ENCODE measurements around the gene KDM3B.

The KDM3B gene

DNA sequence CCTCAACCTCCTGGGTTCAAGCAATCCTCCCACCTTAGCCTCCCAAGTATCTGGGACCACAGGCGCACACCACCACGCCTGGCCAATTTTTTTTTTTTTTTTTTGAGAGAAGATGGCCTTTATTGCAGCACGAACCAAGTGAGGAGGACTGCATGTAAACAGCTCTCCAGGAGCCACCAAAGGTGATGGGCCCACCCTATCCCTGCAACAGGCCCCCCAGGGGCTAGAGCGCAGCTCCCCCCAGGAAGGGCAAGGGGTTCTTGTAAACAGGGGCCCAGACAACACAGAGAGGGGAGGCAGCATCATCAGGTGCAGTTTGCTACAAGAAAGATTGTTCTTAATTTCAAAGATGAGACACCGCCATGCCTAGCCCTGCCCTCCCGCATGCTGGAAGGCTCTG lies 100.2 kb downstream of the KDM3B start:
- DNase-seq (ENCODE audit: low read depth): no peak

DNA sequence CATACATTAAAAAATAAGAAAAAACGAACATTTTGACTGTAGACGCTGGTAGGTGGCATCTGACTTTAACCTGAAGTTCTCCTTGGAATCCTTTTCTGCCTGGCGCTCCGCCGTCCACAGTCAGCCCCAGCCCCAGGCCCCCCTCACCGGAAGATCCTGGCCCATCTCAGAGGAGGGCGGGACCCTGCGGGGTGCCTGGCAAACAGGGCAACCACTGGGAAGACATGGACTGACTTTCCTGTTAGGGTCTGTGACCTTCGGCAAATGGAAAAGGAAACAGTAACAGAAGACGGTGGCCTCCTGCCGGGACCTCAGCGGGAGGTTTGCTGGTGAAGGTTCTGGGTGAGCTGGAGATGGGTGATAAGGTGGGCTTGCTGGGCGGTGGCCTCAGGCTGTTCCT lies 101.1 kb downstream of the KDM3B start:
- no peak for DNase-seq (ENCODE audit: low read depth)

DNA sequence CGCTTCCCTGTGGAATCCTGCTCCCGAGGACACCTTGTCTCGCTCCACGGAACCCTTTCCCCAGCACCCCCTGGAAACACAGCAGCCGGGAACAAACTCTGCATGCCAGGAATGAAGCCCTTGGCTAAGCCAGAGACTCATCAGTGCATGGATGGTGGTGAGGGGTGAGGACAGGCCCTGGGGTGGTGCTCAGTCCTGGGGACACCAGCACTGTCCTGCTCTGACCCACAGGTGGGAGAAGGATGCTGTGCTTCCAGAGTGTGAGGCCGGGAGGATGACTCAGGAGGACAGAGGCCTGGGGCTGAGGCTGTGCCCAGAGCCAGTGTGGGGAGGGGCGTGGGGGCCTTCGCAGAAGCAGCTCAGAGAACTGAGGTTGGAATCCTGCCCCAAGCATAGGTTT lies 101.6 kb downstream of the KDM3B start:
- DNase-seq (ENCODE audit: low read depth): no peak

DNA sequence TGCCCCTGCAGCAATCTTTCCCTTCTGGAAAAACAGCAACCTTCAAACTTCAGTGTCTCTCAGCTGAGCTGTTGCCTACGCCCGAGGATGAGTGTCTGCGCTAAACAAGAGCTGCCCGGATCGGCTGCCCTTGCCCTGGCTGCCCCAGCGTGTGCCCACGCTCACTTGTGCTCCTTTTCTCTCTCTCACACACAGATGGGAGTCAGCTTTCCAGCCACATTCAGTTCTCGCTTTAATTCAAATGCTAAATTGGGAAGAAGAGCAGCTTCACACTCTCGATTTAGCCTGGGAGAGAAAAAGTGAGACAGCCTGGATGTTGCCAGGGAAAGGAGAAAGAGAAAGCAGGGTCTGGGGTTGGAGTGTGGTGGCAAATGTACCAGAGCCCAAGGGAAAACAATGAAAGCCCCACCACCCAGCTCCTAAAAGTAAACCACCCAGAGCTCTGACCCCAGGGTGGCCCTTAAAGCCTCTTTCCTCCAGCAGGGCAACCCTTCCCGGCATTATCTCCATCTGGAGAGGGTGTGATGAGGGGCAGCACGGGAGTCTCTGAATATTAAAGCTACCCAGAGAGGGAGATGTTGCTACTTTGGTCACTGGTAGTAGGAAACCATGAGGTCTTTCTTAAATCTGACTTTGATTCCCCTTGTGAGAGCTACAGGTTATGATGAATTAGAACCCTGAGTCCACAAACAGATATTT lies 102.9 kb downstream of the KDM3B start:
- no peak for DNase-seq (ENCODE audit: low read depth)

DNA sequence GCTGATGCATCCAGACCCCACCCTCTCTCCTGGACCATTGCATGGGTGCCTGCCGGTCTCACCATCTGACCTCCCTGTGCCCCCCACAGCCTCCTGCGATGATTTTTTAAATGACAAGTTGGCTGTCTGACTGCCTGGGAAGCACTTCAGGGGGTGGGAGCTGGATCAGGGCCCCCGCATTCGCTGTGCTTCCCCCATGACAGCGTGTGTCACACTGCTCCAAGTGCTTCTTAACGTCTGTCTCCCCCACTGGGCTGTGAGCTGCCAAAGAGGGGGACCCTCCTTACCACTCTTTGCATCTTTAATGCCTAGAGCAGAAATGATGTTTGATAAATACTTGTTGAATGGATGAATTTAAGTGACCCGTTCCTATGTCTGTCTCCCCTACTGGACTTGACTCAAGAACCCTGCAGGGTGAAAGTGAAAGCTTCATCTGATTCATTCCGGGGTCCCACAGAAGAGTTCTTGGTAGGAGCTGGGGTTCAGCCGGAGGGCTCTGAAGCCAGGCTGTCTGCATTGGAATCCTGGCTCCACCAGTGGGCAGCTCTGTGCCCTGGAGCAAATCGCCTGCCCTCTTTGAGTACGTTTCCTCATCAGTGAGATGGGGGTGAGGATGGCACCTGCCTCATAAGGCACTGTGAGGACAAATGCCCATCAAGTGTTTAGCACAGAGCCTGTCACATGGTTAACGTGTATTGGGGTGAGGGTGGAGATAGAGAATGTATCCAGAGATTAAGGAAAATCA lies 105.2 kb downstream of the KDM3B start:
- no peak for DNase-seq (ENCODE audit: low read depth)

DNA sequence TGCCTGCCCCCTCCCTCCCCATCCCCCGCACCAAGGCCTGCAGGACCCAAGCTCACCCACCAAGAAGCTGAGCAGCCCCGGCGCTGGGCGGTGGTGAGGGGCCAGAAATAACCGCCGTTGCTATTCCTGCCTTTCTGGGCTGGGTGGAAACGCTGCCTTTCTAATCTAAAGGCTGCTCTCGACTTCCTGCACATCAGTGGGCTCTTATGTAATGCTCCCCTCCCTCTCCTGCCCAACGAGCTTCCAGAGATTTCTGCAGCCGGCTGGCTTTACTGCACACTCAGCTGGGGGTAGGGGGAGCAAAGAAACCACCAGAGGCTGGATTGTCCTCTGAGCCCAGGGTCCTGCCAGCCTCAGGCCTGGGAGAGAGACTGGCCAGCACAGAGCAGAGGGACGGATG lies 105.9 kb downstream of the KDM3B start:
- no peak for DNase-seq (ENCODE audit: low read depth)

DNA sequence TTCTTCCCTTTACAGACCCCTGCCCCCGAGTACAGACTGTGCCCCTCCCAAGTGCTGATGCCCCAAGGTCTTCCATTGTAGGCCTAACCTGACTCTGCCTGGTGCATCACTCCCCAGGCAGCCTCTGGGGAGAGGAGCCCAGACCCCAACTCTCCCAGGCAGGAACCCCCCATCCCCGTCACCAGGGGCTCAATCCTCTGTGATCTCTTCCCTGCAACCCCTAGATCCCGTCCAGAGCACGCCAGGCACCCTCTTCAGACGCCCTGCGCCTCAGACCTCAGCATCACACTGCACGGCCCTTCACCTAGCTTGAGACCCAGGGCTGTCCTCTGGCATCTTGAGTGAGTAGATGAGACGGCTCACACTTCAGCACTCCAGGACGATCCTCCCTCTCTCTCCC lies 106.4 kb downstream of the KDM3B start:
- no peak for DNase-seq (ENCODE audit: low read depth)

DNA sequence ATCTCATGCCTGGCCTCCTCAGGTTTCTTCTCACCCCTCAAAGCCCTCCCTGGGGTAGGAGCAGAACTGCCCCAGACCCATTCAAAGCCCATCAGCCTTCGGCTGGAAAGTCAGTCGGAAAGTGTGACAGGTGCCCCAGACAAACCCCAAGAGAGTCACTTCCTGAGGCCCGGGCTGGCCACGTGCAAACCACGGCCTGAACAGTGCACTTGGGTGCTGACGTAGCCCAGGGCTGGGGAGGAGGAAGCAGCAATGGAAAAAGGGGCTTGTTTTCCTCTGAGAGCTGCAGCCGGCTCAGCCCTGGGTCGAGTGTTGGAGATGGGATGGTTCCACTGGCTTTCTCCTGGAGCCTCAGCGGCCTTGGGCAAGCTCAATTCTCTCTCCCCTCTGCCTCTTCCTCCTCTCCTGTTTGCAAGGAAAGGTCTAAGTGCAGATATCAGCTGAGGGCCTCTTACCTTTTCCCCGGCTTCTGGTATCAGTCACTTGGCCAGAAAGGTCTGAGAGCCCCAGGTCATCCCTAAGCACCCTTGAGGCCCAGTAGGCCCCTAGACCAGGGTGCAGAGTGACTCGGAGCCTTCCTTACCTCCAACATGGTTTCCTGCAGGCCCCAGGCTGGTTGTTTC lies 106.9 kb downstream of the KDM3B start:
- DNase-seq (ENCODE audit: low read depth): peak; percentile 72

DNA sequence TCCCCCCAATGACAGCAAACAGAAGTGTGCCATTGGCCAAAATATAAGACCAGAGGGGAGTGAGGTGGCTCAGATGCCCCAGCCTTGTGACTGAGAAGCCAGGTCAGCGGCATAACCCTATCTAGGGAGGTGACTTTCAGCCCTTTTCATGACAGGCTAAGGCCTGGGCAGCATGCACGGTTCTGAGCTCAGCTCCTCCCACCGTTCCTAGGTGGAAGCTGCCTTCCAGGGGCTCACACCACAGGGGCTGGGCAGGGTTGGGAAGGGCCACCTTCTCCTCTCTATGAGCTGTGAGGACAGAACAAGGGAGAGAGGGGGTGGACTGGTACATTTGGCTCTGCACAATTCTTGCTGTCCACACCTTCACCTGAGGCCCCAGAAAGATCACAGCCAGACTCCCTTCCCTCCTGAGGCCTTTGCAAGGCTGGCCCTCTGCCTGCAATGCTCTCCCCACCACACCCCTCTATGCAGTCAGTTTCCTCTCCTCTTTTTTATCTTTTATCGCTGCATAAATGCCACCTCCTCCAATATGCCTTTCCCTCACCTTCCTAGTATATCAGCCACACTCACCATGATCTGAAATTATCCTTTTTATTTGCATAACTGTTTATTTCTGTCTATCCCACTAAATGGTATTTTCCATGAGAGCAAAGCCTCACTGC lies 107.7 kb downstream of the KDM3B start:
- DNase-seq (ENCODE audit: low read depth): no peak

DNA sequence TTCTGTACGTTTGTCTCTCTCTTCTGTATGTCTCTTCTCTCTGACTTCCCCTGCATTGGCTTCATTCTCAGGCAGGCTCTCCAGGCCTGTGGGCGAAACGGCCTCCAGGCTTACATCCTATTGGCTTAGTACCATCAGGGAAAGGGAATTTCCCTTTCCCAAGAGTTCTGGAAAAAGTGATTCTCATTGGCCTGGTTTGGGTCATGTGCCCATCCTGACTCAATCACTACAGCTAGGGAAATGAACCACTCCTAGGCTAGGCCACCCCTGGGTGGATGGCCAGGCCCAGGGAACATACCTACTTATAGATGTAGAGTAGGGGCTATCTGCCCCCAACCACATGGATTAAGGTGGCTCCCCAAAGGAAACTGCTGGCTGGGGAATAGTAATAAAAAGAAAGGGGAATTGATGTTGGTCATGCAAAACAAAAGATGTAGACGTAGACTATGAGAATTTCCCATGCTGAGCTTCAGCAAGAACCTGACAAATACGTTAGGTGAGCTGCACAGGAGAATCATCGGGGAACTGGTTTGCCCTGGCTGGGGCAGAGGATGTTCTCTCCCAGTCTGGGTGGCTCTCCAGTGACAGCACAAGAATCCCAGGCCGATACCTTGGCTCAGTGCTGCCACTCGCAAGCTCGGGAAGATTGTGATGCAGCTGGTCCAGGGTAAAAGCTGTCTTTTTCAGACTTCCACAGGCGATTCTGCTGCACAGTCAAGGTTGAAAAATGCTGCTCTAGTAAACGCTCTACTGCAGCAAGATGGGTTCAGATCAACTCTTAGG lies 109.0 kb downstream of the KDM3B start:
- no peak for DNase-seq (ENCODE audit: low read depth)

DNA sequence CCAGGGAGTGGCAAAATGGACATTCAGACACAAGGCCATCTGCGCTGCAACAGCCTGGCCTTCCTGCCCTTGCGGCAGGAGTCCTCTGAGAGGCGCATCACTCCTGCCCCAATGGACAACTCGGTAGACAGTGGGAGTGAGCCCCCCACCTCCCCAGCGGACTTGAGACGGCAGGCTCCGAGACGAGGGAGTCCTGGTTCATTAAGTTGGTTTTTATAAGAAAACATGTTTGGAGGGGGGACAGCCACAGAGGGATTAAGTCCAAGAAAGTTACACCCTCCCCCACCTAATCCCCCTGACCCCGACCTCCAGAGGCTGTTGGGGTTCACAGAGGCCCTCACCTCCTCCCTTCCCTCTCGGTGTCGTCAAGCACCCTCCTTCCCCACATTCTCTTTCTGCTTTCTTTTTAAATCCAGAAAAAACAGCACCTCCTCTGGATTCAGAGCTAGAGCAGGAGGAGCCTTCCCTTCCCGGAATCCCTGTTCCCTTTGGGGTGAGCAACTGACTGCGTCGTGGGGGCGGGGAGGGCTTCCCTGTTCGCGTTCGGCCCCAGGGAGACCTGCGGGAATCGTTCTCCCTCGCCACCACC lies 111.0 kb downstream of the KDM3B start:
- DNase-seq (ENCODE audit: low read depth): no peak

DNA sequence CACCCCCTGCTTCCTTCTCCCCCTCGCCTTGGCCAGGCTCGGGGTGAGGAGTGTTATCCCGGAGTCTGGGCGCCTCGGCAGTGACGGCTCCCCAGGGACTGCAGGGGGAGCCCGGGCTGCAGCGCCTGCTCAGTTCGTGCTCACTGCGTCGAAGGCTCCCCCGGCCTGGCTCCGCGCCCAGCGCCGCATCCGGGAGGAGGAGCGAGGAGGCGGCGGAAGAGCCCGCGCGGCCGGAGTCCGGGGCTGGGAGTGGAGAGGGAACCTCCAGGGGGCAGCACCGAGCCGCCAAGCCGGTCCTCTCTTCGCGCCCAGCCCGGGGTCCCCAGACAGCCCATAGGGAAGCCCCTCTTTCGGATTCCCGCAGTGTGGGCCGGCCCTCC lies 111.5 kb downstream of the KDM3B start:
- DNase-seq (ENCODE audit: low read depth): peak; percentile 76

DNA sequence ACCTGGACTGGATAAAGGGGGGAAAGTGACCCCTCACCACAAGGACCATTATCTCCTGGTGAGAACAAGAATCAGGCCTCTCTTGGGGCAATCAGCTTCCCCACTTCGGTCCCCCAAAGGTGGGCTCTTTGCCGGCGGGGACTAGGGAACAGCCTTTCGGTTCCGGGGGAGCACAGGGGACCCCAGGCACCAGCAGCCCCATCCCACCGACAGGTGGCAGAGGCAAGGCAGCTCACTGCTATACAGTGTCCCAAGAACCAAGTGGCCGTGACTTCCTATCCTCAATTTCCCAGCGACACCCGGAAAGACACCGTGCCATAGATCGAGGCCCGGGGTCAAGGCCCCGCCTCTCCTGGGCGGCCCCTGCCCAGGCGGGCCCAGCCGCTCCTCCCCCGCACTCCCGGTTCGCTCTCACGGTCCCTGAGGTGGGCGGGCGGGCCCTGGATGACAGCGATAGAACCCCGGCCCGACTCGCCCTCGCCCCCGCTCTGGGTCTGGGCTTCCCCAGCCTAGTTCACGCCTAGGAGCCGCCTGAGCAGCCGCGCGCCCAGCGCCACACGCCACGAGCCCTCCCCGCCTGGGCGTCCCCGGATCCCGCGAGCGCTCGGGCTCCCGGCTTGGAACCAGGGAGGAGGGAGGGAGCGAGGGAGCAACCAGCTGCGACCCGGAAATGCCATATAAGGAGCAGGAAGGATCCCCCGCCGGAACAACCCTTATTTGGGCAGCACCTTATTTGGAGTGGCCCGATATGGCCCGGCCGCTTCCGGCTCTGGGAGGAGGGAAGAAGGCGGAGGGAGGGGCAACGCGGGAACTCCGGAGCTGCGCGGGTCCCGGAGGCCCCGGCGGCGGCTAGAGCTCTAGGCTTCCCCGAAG lies 112.1 kb downstream of the KDM3B start:
- peak; percentile 91 for DNase-seq (ENCODE audit: low read depth)

DNA sequence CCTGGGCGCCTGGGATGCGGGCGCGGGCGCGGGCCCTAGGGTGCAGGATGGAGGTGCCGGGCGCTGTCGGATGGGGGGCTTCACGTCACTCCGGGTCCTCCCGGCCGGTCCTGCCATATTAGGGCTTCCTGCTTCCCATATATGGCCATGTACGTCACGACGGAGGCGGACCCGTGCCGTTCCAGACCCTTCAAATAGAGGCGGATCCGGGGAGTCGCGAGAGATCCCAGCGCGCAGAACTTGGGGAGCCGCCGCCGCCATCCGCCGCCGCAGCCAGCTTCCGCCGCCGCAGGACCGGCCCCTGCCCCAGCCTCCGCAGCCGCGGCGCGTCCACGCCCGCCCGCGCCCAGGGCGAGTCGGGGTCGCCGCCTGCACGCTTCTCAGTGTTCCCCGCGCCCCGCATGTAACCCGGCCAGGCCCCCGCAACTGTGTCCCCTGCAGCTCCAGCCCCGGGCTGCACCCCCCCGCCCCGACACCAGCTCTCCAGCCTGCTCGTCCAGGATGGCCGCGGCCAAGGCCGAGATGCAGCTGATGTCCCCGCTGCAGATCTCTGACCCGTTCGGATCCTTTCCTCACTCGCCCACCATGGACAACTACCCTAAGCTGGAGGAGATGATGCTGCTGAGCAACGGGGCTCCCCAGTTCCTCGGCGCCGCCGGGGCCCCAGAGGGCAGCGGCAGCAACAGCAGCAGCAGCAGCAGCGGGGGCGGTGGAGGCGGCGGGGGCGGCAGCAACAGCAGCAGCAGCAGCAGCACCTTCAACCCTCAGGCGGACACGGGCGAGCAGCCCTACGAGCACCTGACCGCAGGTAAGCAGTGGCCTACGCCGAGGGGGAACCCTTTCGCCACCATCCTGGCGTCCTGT lies 113.0 kb downstream of the KDM3B start, which contains the start of gene EGR1:
TSS of gene EGR1 (plus strand) at position 219 of the 864 bp plus-strand sequence. CDS start at position 502, 283 bp downstream.
- DNase-seq (ENCODE audit: low read depth): peak; percentile 88

DNA sequence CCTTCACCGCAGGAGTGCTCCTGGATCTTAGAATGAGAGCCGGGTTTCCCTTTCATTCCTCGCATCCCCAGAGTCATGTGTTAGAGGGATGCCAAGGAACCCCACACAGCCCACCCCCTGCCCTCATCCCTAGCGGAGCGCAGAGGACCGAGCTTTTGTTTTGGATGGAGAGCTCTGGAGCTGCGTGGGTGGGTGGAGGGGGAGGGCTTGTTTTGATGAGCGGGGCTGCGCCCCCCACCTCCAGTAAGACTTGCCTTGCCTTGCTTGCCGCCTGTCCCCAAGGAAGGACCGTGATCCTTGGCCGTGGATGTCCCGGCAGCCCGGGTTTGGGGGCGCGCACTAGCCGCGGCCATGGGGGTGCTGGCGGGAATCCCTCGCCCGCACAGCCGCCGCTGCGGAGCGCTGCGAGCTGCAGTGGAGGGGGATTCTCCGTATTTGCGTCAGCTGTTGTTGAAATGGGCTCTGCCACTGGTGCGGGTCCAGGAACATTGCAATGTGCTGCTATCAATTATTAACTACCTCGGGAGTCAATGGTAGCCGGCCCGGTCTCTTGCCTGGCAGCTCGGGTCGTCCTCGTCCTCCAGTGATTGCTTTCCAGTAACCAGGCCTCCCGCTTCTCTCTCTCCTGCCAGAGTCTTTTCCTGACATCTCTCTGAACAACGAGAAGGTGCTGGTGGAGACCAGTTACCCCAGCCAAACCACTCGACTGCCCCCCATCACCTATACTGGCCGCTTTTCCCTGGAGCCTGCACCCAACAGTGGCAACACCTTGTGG lies 113.8 kb downstream of the KDM3B start:
- DNase-seq (ENCODE audit: low read depth): peak; percentile 26

DNA sequence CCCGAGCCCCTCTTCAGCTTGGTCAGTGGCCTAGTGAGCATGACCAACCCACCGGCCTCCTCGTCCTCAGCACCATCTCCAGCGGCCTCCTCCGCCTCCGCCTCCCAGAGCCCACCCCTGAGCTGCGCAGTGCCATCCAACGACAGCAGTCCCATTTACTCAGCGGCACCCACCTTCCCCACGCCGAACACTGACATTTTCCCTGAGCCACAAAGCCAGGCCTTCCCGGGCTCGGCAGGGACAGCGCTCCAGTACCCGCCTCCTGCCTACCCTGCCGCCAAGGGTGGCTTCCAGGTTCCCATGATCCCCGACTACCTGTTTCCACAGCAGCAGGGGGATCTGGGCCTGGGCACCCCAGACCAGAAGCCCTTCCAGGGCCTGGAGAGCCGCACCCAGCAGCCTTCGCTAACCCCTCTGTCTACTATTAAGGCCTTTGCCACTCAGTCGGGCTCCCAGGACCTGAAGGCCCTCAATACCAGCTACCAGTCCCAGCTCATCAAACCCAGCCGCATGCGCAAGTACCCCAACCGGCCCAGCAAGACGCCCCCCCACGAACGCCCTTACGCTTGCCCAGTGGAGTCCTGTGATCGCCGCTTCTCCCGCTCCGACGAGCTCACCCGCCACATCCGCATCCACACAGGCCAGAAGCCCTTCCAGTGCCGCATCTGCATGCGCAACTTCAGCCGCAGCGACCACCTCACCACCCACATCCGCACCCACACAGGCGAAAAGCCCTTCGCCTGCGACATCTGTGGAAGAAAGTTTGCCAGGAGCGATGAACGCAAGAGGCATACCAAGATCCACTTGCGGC lies 114.6 kb downstream of the KDM3B start:
- peak; percentile 44 for DNase-seq (ENCODE audit: low read depth)

DNA sequence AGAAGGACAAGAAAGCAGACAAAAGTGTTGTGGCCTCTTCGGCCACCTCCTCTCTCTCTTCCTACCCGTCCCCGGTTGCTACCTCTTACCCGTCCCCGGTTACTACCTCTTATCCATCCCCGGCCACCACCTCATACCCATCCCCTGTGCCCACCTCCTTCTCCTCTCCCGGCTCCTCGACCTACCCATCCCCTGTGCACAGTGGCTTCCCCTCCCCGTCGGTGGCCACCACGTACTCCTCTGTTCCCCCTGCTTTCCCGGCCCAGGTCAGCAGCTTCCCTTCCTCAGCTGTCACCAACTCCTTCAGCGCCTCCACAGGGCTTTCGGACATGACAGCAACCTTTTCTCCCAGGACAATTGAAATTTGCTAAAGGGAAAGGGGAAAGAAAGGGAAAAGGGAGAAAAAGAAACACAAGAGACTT lies 115.2 kb downstream of the KDM3B start:
- DNase-seq (ENCODE audit: low read depth): peak; percentile 36

All from stimulated activated CD8-positive, alpha-beta memory T cell treated with anti-CD3 and anti-CD28 coated beads, Interleukin-15, amount 100 ng/mL, for 1 hour (primary cell).